NCI-H2227 (cell line): ENCODE results near the gene APPBP2.
"Not testable (repeated sequence)": the region's sequence is repeated elsewhere in the genome, so short reads cannot be mapped to it uniquely, and the experiment has no call there.

ENCODE experiments used
- DNase-seq: peaks from one replicate; lab custom pipeline; 2025; ENCODE audit not compliant: unreplicated experiment; lab: John Stamatoyannopoulos, UW

The APPBP2 gene

GRCh38 chr17:60525685-60526514 lies at the start of gene APPBP2:
APPBP2 (minus strand) TSS chr17:60526242; CDS start chr17:60525931, 311 bp downstream.
- peak; percentile 91 for DNase-seq

- DNase-seq = no peak
Measured at GRCh38 chr17:60573236-60574051, 47.4 kb upstream of the APPBP2 start.

GRCh38 chr17:60565233-60565632 lies 39.2 kb upstream of the APPBP2 start:
- DNase-seq = no peak

GRCh38 chr17:60563743-60564142 lies 37.7 kb upstream of the APPBP2 start:
- DNase-seq = no peak

- DNase-seq = no peak
Measured at GRCh38 chr17:60562421-60562820, 36.4 kb upstream of the APPBP2 start.

GRCh38 chr17:60560860-60561257 lies 34.8 kb upstream of the APPBP2 start:
- no peak for DNase-seq

- DNase-seq = no peak
Measured at GRCh38 chr17:60559995-60560859, 34.2 kb upstream of the APPBP2 start.

GRCh38 chr17:60559659-60559994 lies 33.6 kb upstream of the APPBP2 start:
- DNase-seq = no peak

- DNase-seq = no peak
Measured at GRCh38 chr17:60557805-60558204, 31.8 kb upstream of the APPBP2 start.

GRCh38 chr17:60555786-60556185 lies 29.7 kb upstream of the APPBP2 start:
- no peak for DNase-seq

- DNase-seq = peak; percentile 7
Measured at GRCh38 chr17:60554377-60554788, 28.3 kb upstream of the APPBP2 start.

- not testable (repeated sequence) for DNase-seq
Measured at GRCh38 chr17:60552255-60552654, 26.2 kb upstream of the APPBP2 start.

- no peak for DNase-seq
Measured at GRCh38 chr17:60548990-60549389, 22.9 kb upstream of the APPBP2 start.

GRCh38 chr17:60545465-60546191 lies 19.6 kb upstream of the APPBP2 start:
- no peak for DNase-seq

GRCh38 chr17:60542071-60542470 lies 16.0 kb upstream of the APPBP2 start:
- no peak for DNase-seq

GRCh38 chr17:60540460-60540859 lies 14.4 kb upstream of the APPBP2 start:
- DNase-seq = no peak

GRCh38 chr17:60539807-60540206 lies 13.8 kb upstream of the APPBP2 start:
- DNase-seq = no peak

- no peak for DNase-seq
Measured at GRCh38 chr17:60538726-60539125, 12.7 kb upstream of the APPBP2 start.

- no peak for DNase-seq
Measured at GRCh38 chr17:60535382-60536279, 9.6 kb upstream of the APPBP2 start.
